Testis (tissue), 2 donors: ENCODE measurements around the gene SSC4D.

Experiments
- CTCF ChIP-seq, 3 experiments: fragments of 450-650 bp in 2 of 3; fragments of 200-600 bp in 1 of 3; sonication (generic) in 1 of 3; IDR thresholded peaks; one replicate each; pipeline ENCODE4 v1.5.1; 2016 to 2019; ENCODE audit warnings: antibody characterized with exemption in 3 of 3, mild to moderate bottlenecking in 2 of 3, moderate library complexity in 1 of 3
- POLR2A ChIP-seq: fragments of 450-650 bp; IDR thresholded peaks from one replicate; pipeline ENCODE4 v1.6.1; 2017; ENCODE audit warnings: antibody characterized with exemption, mild to moderate bottlenecking, moderate library complexity

DNA sequence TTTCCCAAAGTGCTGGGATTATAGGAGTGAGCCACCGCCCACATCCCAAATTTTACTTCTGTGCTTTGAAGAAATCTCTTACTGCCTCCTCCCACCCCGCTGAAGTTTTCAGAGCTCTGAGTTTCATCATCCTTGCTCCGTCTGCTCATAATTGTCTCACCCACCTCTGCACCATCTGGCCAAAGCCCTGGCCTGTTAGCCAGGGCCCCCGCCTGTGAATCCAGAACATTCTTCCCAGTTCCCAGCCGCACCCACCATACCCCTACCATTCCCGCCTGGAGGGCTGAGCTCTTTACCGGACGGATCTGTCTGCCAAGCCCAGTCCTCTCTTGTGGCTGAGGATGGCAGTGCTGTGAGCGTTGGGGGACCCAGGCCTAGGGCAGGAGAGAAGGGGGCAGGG lies 14.5 kb downstream of the SSC4D start:
- TF ChIP-seq CTCF (IDR thresholded peaks at IDR 0.05) (no peak), POLR2A (no peak)
